ENCODE results near the gene MYO1B. TPM values are rescaled to one million over a fixed set of nuclear protein-coding genes. Genes with fewer than 3 reads are reported as not detected.

MYO1B gene
- total RNA-seq, 2 donors from 2014 or later: 74.7 to 79.4 TPM

DNA sequence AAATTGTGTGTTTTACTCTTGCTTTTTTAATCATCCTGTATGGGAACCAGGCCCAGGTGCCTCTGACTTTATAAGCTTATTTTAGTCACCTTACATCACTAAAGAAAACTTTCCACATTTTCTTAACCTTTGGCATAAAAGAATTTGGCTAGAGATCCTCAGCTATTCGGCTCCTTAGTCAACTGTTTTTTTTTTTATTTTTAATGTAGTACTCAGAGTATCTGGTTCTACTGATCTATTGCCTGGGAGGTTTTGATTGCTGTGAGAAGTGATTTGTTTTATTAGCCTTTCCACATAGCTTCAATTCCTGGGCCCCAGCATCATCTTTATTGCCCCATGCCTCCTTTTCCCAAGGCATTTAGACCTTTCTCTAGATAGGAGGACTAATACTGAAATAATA is 121.0 kb downstream of the MYO1B start:
- DNase-seq (ENCODE audit: low spot score): no peak
- no peaks in the 10 kb centered on the region for H3K27me3 ChIP-seq (replicated peaks; ENCODE audit: insufficient read depth)
- peak overlapping the region; percentile 80 to 83 for H3K27ac ChIP-seq
- peaks cover 16 to 41% of the 10 kb centered on the region in 2 donors for H3K4me1 ChIP-seq (ENCODE audit: control insufficient read depth in 1 of 2, low read depth in 2 of 2)
- peak overlapping the region; percentile 18 for H3K4me3 ChIP-seq
- TF ChIP-seq, protein P1, sequence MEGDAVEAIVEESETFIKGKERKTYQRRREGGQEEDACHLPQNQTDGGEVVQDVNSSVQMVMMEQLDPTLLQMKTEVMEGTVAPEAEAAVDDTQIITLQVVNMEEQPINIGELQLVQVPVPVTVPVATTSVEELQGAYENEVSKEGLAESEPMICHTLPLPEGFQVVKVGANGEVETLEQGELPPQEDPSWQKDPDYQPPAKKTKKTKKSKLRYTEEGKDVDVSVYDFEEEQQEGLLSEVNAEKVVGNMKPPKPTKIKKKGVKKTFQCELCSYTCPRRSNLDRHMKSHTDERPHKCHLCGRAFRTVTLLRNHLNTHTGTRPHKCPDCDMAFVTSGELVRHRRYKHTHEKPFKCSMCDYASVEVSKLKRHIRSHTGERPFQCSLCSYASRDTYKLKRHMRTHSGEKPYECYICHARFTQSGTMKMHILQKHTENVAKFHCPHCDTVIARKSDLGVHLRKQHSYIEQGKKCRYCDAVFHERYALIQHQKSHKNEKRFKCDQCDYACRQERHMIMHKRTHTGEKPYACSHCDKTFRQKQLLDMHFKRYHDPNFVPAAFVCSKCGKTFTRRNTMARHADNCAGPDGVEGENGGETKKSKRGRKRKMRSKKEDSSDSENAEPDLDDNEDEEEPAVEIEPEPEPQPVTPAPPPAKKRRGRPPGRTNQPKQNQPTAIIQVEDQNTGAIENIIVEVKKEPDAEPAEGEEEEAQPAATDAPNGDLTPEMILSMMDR (IDR thresholded peaks at IDR 0.05): no peak
- no peaks in the 10 kb centered on the region for H3K36me3 ChIP-seq
- no peaks in the 10 kb centered on the region for H3K9me3 ChIP-seq
- peak; percentile 89 for ATAC-seq (ENCODE audit: insufficient number of reproducible peaks, low FRiP score, low read depth)

GRCh38 chr2:191369034-191369433 is 123.8 kb downstream of the MYO1B start:
- peaks cover 16 to 41% of the 10 kb centered on the region in 2 donors for H3K4me1 ChIP-seq (ENCODE audit: control insufficient read depth in 1 of 2, low read depth in 2 of 2)
- no peak overlapping the region for H3K27ac ChIP-seq
- ATAC-seq (ENCODE audit: insufficient number of reproducible peaks, low FRiP score, low read depth): no peak

GRCh38 chr2:191374366-191374765 is 129.2 kb downstream of the MYO1B start:
- Histone ChIP-seq H3K4me1 (ENCODE audit: control insufficient read depth in 1 of 2, low read depth in 2 of 2) (peaks cover 14 to 19% of the 10 kb centered on the region in 2 donors), H3K9me3 (no peaks in the 10 kb centered on the region), H3K4me3 (no peak overlapping the region), H3K27ac (no peak overlapping the region), H3K36me3 (no peaks in the 10 kb centered on the region), H3K27me3 (replicated peaks; ENCODE audit: insufficient read depth) (no peaks in the 10 kb centered on the region)
- DNase-seq (ENCODE audit: low spot score) (no peak), ATAC-seq (ENCODE audit: insufficient number of reproducible peaks, low FRiP score, low read depth) (no peak)
- TF ChIP-seq, protein P1 (IDR thresholded peaks at IDR 0.05): no peak

More at GRCh38 chr2:191369034-191369433, 123.8 kb downstream of the MYO1B start:
- Histone ChIP-seq H3K36me3 (no peaks in the 10 kb centered on the region), H3K27me3 (replicated peaks; ENCODE audit: insufficient read depth) (no peaks in the 10 kb centered on the region), H3K9me3 (no peaks in the 10 kb centered on the region), H3K4me3 (no peak overlapping the region)
- DNase-seq (ENCODE audit: low spot score): no peak
- TF ChIP-seq, protein P1 (IDR thresholded peaks at IDR 0.05): no peak

GRCh38 chr2:191374939-191375338 is 129.7 kb downstream of the MYO1B start:
- DNase-seq (ENCODE audit: low spot score) (no peak), ATAC-seq (ENCODE audit: insufficient number of reproducible peaks, low FRiP score, low read depth) (no peak)
- Histone ChIP-seq H3K4me3 (no peak overlapping the region), H3K27me3 (replicated peaks; ENCODE audit: insufficient read depth) (no peaks in the 10 kb centered on the region), H3K4me1 (ENCODE audit: control insufficient read depth in 1 of 2, low read depth in 2 of 2) (peaks cover 14 to 19% of the 10 kb centered on the region in 2 donors), H3K27ac (no peak overlapping the region), H3K9me3 (no peaks in the 10 kb centered on the region), H3K36me3 (no peaks in the 10 kb centered on the region)
- TF ChIP-seq, protein P1 (IDR thresholded peaks at IDR 0.05): no peak

- Histone ChIP-seq H3K4me3 (no peak overlapping the region), H3K36me3 (no peaks in the 10 kb centered on the region), H3K27me3 (replicated peaks; ENCODE audit: insufficient read depth) (no peaks in the 10 kb centered on the region), H3K4me1 (ENCODE audit: control insufficient read depth in 1 of 2, low read depth in 2 of 2) (peaks cover 14 to 19% of the 10 kb centered on the region in 2 donors), H3K9me3 (no peaks in the 10 kb centered on the region), H3K27ac (peak overlapping the region in 1 of 2 donors; percentile 72)
- peak; percentile 70 for DNase-seq (ENCODE audit: low spot score)
- TF ChIP-seq, protein P1 (IDR thresholded peaks at IDR 0.05): no peak
- ATAC-seq (ENCODE audit: insufficient number of reproducible peaks, low FRiP score, low read depth): peak; percentile 93
Measured at GRCh38 chr2:191376981-191377629, 131.9 kb downstream of the MYO1B start.

All from thoracic aorta (tissue), 2 donors.